Measurements from ENCODE around the gene GALNT18. TPM values are rescaled to one million over a fixed set of nuclear protein-coding genes. Genes with fewer than 3 reads are reported as not detected.

Gene GALNT18
- total RNA-seq, 1 experiment from 2014 or later = 9.2 TPM

DNA sequence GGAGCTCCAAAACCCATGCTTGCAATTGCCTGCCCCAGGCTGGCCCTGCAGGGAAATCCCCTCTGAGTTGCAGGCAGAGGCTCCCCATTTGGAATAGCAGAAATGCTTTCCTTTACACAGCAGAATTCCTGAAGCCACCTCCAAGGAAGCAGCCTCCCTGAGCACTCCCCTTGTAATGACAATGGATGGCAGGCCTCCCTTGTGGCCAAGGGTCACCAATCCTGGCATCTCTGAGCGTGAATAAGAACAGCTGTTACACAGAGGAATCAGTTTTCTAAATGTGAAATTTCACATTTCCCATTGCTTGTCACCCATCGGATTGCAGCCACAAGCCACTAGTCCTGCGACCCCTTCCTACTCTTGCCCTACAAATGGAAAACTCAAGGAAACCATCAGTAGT lies 107.6 kb downstream of the GALNT18 start:
- BruUV-seq (replicated peaks) = no TSS peak
- no peaks in the 10 kb centered on the region for H3K36me3 Mint-ChIP-seq (ENCODE audit: insufficient read depth, unreplicated experiment)
- H3K27ac Mint-ChIP-seq (ENCODE audit: unreplicated experiment) = no peak overlapping the region
- H3K4me1 Mint-ChIP-seq (ENCODE audit: low read depth, unreplicated experiment) = no peaks in the 10 kb centered on the region
- TF ChIP-seq, protein P1, sequence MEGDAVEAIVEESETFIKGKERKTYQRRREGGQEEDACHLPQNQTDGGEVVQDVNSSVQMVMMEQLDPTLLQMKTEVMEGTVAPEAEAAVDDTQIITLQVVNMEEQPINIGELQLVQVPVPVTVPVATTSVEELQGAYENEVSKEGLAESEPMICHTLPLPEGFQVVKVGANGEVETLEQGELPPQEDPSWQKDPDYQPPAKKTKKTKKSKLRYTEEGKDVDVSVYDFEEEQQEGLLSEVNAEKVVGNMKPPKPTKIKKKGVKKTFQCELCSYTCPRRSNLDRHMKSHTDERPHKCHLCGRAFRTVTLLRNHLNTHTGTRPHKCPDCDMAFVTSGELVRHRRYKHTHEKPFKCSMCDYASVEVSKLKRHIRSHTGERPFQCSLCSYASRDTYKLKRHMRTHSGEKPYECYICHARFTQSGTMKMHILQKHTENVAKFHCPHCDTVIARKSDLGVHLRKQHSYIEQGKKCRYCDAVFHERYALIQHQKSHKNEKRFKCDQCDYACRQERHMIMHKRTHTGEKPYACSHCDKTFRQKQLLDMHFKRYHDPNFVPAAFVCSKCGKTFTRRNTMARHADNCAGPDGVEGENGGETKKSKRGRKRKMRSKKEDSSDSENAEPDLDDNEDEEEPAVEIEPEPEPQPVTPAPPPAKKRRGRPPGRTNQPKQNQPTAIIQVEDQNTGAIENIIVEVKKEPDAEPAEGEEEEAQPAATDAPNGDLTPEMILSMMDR (IDR thresholded peaks at IDR 0.05; ENCODE audit: unreplicated experiment) = no peak
- no peak for DNase-seq
- no peaks in the 10 kb centered on the region for H3K9me3 Mint-ChIP-seq (ENCODE audit: low read depth, unreplicated experiment)
- H3K4me3 Mint-ChIP-seq (ENCODE audit: low read depth, unreplicated experiment) = no peak overlapping the region
- H3K27me3 Mint-ChIP-seq (ENCODE audit: unreplicated experiment) = no peaks in the 10 kb centered on the region
- CTCF ChIA-PET = no interaction called here
- intact Hi-C loops (cut with micrococcal nuclease; ENCODE audit: unreplicated experiment) = no loop called here

DNA sequence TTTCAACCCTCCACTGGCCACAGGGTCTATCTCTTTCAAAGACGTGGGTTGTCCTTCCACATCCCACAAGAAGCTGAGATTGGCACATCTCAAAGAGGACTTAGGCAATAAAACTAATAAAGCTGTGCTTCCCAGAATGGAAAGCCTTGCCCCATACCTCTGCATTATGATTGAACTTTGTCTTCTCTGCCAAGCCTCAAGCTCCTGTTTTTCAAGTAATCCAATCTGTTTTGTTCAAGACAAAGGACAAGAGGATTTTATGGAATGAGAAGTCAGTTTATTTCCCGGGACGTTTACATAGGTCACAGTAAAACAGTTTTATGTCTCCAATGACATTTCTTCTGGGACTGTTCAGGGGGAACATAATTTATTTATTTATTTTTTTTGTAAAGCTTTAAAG lies 108.4 kb downstream of the GALNT18 start:
- H3K36me3 Mint-ChIP-seq (ENCODE audit: insufficient read depth, unreplicated experiment) = no peaks in the 10 kb centered on the region
- DNase-seq = no peak
- BruUV-seq (replicated peaks) = no TSS peak
- TF ChIP-seq, protein P1 (IDR thresholded peaks at IDR 0.05; ENCODE audit: unreplicated experiment) = no peak
- no peak overlapping the region for H3K4me3 Mint-ChIP-seq (ENCODE audit: low read depth, unreplicated experiment)
- no peak overlapping the region for H3K27ac Mint-ChIP-seq (ENCODE audit: unreplicated experiment)
- no peaks in the 10 kb centered on the region for H3K4me1 Mint-ChIP-seq (ENCODE audit: low read depth, unreplicated experiment)
- no peaks in the 10 kb centered on the region for H3K27me3 Mint-ChIP-seq (ENCODE audit: unreplicated experiment)
- no peaks in the 10 kb centered on the region for H3K9me3 Mint-ChIP-seq (ENCODE audit: low read depth, unreplicated experiment)
- CTCF ChIA-PET = no interaction called here
- intact Hi-C loops (cut with micrococcal nuclease; ENCODE audit: unreplicated experiment) = no loop called here

GRCh38 chr11:11512929-11513328 lies 108.9 kb downstream of the GALNT18 start:
- intact Hi-C loops (cut with micrococcal nuclease; ENCODE audit: unreplicated experiment) = no loop called here
- CTCF ChIA-PET = no interaction called here
- no peaks in the 10 kb centered on the region for H3K27me3 Mint-ChIP-seq (ENCODE audit: unreplicated experiment)
- H3K4me1 Mint-ChIP-seq (ENCODE audit: low read depth, unreplicated experiment) = no peaks in the 10 kb centered on the region
- no peaks in the 10 kb centered on the region for H3K9me3 Mint-ChIP-seq (ENCODE audit: low read depth, unreplicated experiment)
- H3K27ac Mint-ChIP-seq (ENCODE audit: unreplicated experiment) = no peak overlapping the region
- no TSS peak for BruUV-seq (replicated peaks)
- H3K4me3 Mint-ChIP-seq (ENCODE audit: low read depth, unreplicated experiment) = no peak overlapping the region
- TF ChIP-seq, protein P1 (IDR thresholded peaks at IDR 0.05; ENCODE audit: unreplicated experiment) = no peak
- H3K36me3 Mint-ChIP-seq (ENCODE audit: insufficient read depth, unreplicated experiment) = no peaks in the 10 kb centered on the region
- no peak for DNase-seq

GRCh38 chr11:11512502-11512901 lies 109.3 kb downstream of the GALNT18 start:
- CTCF ChIA-PET = no interaction called here
- Mint-ChIP-seq H3K36me3 (ENCODE audit: insufficient read depth, unreplicated experiment) (no peaks in the 10 kb centered on the region), H3K4me1 (ENCODE audit: low read depth, unreplicated experiment) (no peaks in the 10 kb centered on the region), H3K4me3 (ENCODE audit: low read depth, unreplicated experiment) (no peak overlapping the region), H3K9me3 (ENCODE audit: low read depth, unreplicated experiment) (no peaks in the 10 kb centered on the region), H3K27me3 (ENCODE audit: unreplicated experiment) (no peaks in the 10 kb centered on the region), H3K27ac (ENCODE audit: unreplicated experiment) (no peak overlapping the region)
- TF ChIP-seq, protein P1 (IDR thresholded peaks at IDR 0.05; ENCODE audit: unreplicated experiment) = no peak
- DNase-seq = no peak
- no TSS peak for BruUV-seq (replicated peaks)
- intact Hi-C loops (cut with micrococcal nuclease; ENCODE audit: unreplicated experiment) = no loop called here

DNA sequence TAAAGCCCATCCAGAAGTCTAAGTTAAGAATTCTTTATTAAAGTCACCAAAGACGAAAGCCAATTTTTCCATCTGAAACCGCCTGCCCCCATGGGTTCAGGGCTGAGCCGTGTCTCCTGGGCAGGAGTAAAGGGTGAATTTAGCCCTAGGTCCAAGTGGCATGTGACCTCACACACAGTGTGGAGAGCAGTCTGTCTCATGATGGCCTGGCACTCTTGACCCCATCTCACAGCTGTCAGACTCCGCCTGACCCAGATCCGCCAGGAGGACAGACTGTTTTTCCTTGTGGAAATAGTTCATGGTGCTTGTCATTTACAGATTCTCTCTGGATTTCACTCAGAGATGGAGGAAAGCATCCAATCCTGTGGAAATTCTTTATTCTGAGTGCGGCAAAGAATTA lies 109.7 kb downstream of the GALNT18 start:
- H3K9me3 Mint-ChIP-seq (ENCODE audit: low read depth, unreplicated experiment) = no peaks in the 10 kb centered on the region
- BruUV-seq (replicated peaks) = no TSS peak
- H3K27ac Mint-ChIP-seq (ENCODE audit: unreplicated experiment) = no peak overlapping the region
- CTCF ChIA-PET = no interaction called here
- H3K27me3 Mint-ChIP-seq (ENCODE audit: unreplicated experiment) = no peaks in the 10 kb centered on the region
- no peaks in the 10 kb centered on the region for H3K4me1 Mint-ChIP-seq (ENCODE audit: low read depth, unreplicated experiment)
- intact Hi-C loops (cut with micrococcal nuclease; ENCODE audit: unreplicated experiment) = no loop called here
- TF ChIP-seq, protein P1 (IDR thresholded peaks at IDR 0.05; ENCODE audit: unreplicated experiment) = no peak
- DNase-seq = no peak
- H3K4me3 Mint-ChIP-seq (ENCODE audit: low read depth, unreplicated experiment) = no peak overlapping the region
- H3K36me3 Mint-ChIP-seq (ENCODE audit: insufficient read depth, unreplicated experiment) = no peaks in the 10 kb centered on the region

Data from Calu3 (cell line).